SK-N-SH treated with all-trans-retinoic acid at 6 μM for 48 hours (cell line): ENCODE results near the gene PGAM5.

Experiments
- CSDC2 ChIP-seq: fragments of 250-450 bp; sonication (Bioruptor Pico); IDR thresholded peaks from 2 replicates; pipeline ENCODE4 v1.5.0; 2020; ENCODE audit warnings: mild to moderate bottlenecking, moderate library complexity
- GLIS3 ChIP-seq: fragments of 250-450 bp; sonication (Bioruptor Pico); IDR thresholded peaks from 2 replicates; pipeline ENCODE4 v1.5.0; 2020; ENCODE audit warnings: mild to moderate bottlenecking, moderate library complexity

DNA sequence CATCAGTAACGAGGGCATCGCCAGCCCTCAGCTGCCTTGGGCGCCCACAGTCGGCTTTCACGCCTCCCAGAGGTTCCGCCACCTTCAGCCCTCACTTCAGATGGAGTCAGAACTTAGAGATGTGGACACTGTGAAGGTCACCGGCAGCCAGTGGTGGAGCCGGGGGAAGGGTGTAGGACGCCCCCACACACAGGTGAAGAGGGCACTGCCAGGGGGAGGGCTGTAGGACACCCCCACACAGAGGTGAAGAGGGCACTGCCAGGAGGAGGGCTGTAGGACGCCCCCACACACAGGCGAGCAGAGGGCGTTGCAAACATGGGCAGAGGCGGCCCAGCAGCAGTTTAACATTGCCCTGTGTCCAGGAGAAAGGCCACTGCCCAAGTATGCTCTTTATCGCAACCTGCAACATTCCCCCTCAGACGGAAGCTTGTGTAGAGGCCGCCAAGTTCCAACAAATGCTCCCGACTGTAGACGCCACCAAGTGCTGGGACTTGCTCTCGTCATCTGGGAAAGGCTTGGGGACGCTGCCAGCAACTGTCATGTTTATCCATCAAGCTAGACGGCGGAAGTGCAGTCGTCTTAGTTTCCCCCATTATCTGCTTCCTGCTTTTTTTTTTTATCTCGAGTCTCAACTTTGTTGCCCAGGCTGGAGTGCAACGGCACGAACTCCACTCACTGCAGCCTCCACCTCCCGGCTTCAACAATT, 55.9 kb downstream of the PGAM5 start:
- TF ChIP-seq GLIS3 (no peak), CSDC2 (CRISPR knock-in tag) (no peak)
